Glomerular endothelial cell (primary cell): ENCODE results near the gene MAPK8IP1. TPM values are rescaled to one million over a fixed set of nuclear protein-coding genes. Genes with fewer than 3 reads are reported as not detected.
"Not testable (repeated sequence)": the region's sequence is repeated elsewhere in the genome, so short reads cannot be mapped to it uniquely, and the experiment has no call there.

ENCODE experiments used
- DNase-seq: peaks from one replicate; pipeline ENCODE4 v3.0.0-alpha.2; 2011; ENCODE audit warnings: low read depth, low spot score; ENCODE audit errors: extremely low read depth
- total RNA-seq: library from RNA; depleted of rRNA; stranded (reverse); fragments of >200 nt; gene quantifications from 2 replicates; pipeline ENCODE4 v1.2.3, GENCODE V29; 2015

Gene MAPK8IP1
- total RNA-seq, 1 donor from 2014 or later, result 8.5 TPM

DNA sequence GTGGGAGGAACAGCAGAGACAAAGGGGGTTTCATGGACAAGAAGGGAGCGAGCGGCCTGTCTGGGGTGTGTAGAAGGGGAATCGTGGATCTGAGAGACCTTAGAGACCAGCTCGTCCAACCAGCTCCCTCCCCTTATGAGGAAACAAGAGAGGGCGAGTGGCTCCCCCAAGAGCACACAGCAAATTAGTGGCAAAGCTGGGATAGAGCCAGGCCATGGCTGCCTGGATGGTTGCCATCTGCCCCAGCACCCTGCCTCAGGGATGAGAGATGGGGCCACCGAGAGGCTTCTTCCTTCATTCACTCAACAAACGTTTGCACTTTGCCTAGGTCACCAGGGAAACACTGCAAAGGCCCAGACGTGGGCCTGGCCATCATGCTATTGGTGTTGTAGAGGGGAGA is 4.1 kb downstream of the MAPK8IP1 start:
- no peak for DNase-seq

DNA sequence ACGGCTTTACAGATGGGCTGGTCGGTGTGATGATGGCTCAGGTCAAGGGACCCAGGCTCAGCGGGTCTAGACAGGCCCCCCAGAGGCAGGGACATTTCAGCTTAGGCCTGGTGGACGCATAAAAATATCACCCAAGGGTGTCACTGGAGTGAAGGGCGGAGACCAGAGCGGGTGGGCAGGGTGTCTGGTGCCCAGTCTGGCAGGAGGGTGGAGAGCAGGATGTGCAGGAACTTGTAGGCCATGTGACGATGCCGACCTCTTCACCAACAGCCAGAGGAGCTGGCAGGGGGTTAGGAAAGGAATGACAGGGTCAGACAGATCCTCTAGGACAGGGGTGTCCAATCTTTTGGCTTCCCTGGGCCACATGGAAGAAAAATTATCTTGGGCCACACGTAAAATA is 4.5 kb downstream of the MAPK8IP1 start:
- no peak for DNase-seq

DNA sequence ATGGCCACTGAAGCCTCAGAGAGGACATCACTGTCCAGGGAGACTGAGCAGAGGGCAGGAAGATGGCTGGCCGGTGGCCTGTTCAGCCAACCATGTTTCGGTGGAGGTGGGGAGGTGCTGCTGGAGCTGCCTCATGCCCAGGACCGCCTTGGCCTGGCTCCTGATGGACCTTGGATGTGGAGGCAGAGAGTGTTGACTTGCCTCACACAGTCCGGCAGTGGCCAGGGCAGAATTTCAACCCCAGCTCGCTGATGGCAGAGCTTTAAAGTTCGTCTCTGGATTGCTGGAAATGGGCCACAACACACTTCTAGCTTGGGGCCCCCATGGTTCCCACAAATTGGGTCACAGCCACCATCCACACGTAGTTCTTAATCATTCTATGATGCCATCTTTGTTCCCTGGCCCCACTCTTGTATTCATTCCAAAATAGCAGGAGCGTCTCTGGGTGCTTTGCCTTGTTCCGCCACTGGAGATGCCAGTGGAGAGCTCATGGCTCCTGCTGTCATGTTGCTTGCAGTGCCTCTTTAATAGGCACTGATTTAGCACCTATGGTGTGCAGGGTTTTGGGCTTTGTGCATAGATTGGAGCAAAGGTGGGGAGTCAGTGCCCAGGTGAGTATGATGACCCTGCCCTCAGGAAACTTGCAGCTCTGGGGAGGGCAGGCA is 5.6 kb downstream of the MAPK8IP1 start:
- DNase-seq, result no peak

DNA sequence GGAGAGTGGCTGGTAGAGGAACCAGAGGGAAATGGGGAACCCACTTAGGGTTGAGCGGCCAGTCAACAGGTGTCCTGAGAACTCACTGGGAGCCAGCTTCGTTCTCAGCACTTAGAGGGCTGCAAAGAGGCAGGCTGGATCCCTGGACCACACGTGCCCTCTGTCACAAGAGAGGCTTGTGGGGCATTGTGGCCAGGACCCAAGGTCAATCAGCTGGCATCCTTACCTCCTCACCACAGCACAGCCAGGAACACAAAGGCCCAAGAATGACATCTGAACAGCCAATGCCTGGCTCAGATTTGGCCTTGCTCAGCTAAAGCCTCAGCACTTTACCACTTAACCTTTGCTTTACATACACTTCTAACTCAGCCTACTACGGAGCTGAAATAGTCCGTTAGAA is 7.4 kb downstream of the MAPK8IP1 start:
- DNase-seq, result no peak

DNA sequence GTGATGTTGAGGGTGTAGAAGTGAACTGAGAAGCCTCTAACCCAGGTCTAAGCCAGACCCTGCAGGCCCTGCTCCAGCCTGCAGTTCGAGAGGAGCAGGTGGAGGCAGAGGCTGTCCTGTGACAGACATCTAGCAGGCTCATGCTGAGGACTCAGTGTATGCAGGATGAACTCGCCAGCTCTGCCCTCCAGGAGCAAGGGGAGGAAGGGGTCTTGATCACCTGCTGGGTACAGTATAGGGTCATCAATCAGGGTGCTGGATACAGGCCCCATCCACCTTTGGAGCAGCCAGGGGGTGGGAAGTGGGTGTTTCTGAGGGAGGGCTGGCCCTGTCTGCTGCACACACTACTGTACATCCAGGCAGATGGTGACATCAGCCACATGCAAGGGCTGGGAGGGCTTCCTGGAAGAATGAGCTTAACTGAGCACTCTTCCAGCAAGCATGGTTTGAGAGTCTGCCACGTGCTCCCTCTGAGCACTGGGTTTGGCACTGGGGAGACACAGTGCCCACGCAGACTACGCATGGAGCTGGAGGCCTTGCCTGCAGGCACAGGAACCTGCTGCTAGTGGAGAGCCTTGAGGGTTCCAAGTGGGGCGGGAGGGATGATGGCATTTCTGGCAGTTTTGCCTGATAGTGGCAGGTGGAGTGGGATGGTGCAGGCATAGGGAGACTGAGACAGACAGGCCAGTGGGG is 9.2 kb downstream of the MAPK8IP1 start:
- no peak for DNase-seq

DNA sequence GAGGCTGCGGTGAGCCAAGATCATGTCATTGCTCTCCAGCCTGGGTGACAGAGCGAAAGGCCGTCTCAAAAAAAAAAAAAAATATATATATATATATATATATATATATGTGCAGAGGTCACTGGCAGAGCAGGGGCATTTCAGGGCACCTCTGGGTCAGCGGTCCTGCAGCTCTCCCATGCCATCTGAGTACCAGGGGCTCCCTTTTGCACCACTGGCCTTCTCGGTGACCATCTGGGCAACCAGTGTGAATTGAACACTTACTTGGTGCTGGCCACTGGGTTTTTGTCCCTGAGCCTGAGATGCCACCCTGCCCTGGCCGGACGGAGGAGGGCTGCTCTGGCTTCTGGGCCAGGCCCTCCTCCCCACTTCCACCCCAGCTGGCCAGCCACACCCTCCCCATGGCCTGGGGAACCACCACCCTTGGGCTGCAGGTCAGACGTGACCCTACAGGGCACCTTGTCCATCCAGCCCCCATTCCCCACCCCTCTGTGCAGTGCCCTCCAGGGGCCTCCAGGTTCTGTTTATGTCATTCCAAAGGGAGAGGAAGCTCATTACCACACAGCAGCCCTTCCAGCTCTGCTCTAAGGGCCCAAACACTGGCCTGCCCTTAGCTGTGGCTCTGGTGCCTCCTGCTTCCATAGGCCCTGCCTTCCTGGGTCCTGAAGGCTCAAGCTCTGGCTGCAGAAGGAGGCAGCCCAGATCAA is 10.3 kb downstream of the MAPK8IP1 start:
- DNase-seq, result no peak

DNA sequence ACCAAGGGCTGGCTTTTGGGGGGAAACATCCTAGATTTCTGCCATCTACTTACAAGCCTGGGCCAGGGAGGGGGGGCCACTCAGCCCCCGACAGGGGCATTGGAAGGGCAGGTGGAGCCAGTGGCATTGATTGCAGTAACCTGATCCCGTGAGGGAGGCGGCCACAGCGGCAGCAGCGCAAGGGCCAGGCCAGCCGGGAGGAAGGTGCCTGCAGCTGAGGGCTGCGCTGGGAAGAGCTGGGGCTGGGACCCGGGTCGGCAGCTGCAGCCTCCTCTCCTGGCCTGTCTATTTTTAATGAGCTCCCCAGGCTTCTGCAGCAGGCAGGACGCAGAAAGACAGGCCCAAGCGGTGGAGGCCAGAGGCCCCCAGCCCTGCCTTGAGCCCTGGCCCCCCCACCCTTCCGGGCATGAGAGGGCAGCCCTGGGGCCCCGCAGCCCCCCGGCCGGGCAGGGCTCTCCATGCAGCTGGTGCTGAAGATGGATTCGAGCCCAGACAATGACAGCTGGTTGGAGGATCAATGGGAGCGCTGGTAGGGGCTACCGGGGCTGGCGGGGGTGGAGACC is 11.1 kb downstream of the MAPK8IP1 start:
- no peak for DNase-seq

DNA sequence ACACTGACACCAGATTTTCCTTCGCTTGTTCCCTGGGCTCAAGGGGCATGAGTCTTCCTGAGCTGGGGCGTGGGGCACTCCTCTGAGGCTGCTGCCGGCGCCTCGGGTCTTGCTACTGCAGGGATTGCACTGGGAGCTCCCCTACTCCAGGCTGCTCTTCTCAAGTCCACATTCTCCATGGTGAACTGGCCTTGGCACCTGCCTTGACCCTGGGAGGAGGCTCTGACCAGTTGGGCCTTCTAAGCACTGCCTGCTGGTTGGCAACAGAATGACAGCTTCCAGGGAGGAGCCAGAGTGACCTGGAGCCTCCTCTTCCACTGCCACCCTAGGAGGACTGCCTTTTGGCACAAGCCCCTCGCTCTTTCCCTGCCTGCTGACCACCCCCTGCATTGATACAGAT is 12.1 kb downstream of the MAPK8IP1 start:
- DNase-seq, result no peak

DNA sequence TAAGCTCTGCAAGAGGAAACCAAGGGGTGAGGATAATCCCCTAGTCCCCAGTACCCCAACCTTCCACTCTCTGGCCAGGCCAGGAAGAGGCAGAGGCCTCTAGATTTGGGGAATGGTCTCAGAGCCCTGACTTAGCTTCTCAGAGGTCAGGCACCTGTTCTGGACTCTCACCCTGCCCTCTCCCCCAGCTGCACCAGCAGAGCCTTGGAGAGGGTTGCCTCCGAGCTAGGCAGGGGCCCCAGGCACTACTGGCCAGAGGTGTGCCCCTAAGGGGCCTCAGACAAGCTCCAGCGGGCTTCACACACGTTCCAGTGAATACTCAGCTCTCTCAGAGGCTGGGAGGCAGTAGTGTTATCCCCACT is 13.6 kb downstream of the MAPK8IP1 start:
- no peak for DNase-seq

DNA sequence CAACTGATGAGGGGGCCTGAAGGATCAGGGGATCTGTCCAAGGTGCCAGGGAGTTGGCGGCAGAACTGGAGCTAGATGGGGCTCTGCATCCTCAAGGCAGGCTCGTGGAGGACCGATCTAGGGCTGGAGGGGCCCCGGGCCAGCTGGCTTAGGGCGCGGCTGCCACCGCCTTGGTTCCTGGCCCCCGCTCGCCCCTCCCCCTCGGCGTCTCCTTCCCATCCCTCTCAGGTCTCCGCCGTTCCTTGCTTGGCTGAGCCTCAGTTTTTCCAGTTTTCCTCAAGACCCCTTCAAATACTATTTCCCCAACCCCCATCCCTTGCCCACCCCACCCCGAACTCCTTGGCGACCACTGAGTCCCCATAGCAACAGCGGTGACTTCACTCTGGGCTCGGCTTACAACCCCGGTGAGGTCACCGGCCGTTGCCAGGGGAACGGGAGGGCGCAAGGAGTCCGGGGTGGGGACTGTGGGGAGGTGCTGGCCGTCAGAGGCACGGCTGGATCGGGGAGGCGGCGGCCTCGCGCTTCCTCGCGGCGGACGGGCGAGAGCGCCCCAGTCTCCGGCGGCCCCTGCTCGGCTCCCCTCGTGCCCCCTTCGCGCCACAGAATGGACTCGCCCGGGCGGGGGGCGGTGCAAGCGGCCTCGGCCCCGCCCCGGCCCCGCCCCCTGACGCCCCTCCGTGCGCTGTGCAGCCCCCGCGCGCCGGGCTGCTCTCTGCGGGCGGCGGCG is 14.2 kb downstream of the MAPK8IP1 start:
- DNase-seq, result no peak

DNA sequence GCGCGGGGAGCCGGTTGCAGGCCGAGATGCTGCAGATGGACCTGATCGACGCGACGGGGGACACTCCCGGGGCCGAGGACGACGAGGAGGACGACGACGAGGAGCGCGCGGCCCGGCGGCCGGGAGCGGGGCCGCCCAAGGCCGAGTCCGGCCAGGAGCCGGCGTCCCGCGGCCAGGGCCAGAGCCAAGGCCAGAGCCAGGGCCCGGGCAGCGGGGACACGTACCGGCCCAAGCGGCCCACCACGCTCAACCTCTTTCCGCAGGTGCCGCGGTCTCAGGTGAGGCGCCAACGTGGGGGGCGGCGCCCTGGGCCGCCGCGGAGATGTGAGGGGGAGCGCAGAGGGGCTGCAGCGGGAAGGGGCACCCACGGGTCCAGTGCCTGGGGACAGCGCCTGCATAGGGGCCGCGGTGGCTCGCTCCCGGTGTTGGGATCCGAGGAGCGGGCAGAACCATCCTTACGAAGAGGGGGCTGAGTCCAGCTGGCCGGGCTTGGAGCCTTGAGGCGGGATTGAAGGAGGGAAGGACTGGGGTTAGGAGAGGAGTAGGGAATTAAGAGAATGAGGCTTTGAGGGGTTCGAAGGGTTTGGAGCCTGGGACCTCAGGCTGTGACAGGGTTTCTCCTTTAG is 14.8 kb downstream of the MAPK8IP1 start:
- DNase-seq, result not testable (repeated sequence)

DNA sequence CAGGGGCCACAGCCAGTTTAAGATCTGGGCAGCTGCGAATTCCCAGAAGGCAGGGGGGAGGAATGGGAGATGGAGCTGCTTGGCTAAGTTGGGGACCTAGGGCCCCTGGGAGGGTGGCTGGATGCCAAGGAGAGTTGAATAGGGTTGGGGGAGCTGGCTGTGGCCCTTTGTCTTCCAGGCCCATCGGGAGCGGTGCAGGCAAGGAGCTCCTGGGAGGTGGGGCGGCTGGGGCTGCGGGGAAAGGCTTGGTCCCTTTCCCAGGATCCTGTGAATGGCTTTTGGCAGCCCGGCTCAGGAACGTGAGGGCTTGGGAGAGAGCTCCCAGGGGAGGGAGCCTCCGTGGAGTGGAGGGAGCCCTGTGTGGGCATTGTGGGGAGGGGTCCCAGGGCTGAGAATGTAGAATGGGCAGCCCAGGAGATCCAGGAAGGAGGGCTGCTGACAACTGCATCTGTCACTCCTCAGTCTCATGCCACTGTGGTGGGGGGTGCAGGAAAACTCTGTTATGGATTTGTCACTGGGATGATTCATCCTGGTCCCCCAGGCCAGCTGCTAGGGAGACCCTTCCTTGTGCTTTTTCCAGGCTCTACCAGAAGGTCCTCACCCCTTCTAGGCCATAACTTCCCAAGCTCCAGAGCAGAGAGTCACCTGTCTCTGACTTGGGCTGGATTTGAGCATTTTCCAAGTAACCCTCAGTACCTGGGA is 15.6 kb downstream of the MAPK8IP1 start:
- no peak for DNase-seq

DNA sequence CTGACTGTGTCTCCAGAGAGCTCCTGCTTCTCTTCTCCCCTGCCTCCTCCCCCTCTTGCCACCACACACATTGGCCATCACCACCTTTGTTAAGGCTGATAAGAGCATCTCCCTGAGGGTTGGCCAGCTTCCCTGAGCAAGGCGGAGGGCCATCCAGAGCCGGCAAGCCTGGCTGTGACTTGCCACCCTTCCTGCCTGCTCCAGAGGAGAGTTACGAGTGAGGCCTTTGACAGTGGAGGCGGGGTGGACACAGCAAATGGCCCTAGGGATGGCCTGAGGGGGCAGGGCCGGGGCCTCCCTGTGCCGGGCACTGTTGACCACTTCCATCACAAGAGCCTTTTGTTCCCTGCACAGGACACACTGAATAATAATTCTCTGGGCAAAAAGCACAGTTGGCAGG is 16.2 kb downstream of the MAPK8IP1 start:
- DNase-seq, result no peak

DNA sequence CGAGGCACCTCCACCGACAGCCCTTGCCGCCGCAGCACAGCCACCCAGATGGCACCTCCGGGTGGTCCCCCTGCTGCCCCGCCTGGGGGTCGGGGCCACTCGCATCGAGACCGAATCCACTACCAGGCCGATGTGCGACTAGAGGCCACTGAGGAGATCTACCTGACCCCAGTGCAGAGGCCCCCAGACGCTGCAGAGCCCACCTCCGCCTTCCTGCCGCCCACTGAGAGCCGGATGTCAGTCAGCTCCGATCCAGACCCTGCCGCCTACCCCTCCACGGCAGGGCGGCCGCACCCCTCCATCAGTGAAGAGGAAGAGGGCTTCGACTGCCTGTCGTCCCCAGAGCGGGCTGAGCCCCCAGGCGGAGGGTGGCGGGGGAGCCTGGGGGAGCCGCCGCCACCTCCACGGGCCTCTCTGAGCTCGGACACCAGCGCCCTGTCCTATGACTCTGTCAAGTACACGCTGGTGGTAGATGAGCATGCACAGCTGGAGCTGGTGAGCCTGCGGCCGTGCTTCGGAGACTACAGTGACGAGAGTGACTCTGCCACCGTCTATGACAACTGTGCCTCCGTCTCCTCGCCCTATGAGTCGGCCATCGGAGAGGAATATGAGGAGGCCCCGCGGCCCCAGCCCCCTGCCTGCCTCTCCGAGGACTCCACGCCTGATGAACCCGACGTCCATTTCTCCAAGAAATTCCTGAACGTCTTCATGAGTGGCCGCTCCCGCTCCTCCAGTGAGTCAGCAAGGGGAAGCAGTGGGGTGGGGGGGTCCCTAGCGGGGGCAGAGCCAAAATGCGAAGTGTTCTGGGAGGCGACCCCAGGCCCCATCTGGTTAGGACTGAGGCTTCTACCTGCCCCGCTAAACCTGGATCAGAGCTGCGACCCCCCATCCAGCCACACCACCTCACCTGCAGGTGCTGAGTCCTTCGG is 17.3 kb downstream of the MAPK8IP1 start:
- no peak for DNase-seq

DNA sequence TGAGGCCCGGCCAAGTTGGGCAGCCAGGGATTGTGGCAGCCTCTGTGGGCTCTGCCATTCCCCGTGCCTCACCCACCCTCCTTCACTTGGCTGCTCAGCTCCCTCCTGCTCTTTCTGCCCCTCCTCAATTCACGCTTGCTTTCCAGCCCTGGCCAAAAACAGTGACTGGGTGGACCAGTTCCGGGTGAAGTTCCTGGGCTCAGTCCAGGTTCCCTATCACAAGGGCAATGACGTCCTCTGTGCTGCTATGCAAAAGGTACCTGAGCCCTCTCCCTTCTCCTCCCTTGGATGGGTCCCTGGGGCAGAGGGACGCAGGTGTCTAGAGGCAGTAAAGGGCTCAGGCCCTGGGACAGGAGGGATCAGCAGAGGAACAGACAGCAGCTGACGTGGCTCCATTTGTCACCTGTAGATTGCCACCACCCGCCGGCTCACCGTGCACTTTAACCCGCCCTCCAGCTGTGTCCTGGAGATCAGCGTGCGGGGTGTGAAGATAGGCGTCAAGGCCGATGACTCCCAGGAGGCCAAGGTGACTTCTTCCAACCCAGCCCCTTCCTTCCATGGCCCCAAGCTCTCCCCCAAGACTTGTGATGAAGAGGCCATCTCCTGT is 19.0 kb downstream of the MAPK8IP1 start:
- no peak for DNase-seq

DNA sequence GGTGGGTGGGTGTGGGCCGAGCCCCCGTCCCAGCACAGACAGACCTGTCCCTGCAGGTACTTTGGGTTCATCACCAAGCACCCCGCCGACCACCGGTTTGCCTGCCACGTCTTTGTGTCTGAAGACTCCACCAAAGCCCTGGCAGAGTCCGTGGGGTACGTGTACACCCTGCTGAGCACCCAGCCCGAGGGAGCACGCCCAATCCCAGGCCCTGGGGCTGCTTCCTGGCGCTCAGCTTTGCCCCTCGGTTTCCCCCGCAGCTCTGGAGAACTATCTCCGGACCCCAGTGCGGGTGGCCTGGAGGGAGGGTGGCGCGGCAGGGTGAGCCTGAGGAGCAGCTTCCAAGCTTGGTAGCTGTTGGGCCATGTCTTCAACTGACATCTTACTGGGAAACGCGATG is 19.6 kb downstream of the MAPK8IP1 start:
- no peak for DNase-seq

DNA sequence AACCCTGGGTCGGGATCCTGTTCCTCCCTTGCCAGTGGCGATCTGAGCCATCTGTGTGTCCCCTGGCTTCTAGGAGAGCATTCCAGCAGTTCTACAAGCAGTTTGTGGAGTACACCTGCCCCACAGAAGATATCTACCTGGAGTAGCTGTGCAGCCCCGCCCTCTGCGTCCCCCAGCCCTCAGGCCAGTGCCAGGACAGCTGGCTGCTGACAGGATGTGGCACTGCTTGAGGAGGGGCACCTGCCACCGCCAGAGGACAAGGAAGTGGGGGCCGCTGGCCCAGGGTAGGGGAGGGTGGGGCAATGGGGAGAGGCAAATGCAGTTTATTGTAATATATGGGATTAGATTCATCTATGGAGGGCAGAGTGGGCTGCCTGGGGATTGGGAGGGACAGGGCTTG is 20.1 kb downstream of the MAPK8IP1 start:
- DNase-seq, result not testable (repeated sequence)

DNA sequence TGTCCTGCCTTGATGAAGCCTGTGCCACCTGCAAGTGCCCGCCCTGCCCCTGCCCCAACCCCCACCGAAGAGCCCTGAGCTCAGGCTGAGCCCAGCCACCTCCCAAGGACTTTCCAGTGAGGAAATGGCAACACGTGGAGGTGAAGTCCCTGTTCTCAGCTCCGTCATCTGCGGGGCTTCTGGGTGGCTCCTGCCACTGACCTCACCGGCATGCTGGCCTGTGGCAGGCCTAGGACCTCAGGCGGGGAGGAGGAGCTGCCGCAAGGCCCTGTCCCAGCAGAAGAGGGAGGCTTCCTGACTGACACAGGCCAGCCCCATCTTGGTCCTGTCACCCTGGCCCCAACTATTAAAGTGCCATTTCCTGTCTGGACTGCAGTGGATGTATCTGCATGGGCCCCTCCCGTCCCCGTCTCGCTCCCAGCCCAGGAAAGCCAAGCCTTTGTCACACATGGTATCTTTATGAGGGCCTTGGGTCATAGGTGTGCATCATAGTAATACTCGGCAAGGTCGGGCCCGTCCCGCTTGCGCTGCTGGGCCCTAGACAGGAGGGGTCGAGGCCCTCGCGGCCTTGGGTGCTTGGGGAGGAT is 20.7 kb downstream of the MAPK8IP1 start:
- no peak for DNase-seq
